ENCODE results near the gene ABCF2. TPM values are rescaled to one million over a fixed set of nuclear protein-coding genes. Genes with fewer than 3 reads are reported as not detected.

The ABCF2 gene
- total RNA-seq, 6 donors from 2014 or later = 19.8 to 48.2 (median 28.6) TPM

GRCh38 chr7:151209588-151209987, 17.4 kb downstream of the ABCF2 start:
- Histone ChIP-seq H3K27ac (no peak overlapping the region), H3K27me3 (no peaks in the 10 kb centered on the region), H3K9me3 (no peaks in the 10 kb centered on the region), H3K36me3 (peaks cover 0 to 24% (median 16%) of the 10 kb centered on the region in 4 donors), H3K4me1 (no peaks in the 10 kb centered on the region), H3K4me3 (no peak overlapping the region)
- no peak for TF ChIP-seq POLR2AphosphoS5 (IDR thresholded peaks at IDR 0.05)
- no peak for TF ChIP-seq CTCF (IDR thresholded peaks at IDR 0.05)
- TF ChIP-seq EP300 (IDR thresholded peaks at IDR 0.05) = no peak
- TF ChIP-seq POLR2A (IDR thresholded peaks at IDR 0.05) = no peak
- WGBS, 2 donors = 83 to 90% methylated on average over 6 of the region's 6 CpGs
- DNase-seq (no peak), ATAC-seq (ENCODE audit: low FRiP score in 2 of 2) (no peak)

- ATAC-seq (ENCODE audit: low FRiP score in 2 of 2) (no peak), DNase-seq (no peak)
- Histone ChIP-seq H3K4me1 (no peaks in the 10 kb centered on the region), H3K36me3 (peaks cover 0 to 12% (median 6%) of the 10 kb centered on the region in 4 donors), H3K27ac (no peak overlapping the region), H3K27me3 (no peaks in the 10 kb centered on the region), H3K4me3 (no peak overlapping the region), H3K9me3 (no peaks in the 10 kb centered on the region)
- TF ChIP-seq POLR2A (IDR thresholded peaks at IDR 0.05) (no peak), POLR2AphosphoS5 (IDR thresholded peaks at IDR 0.05) (no peak), EP300 (IDR thresholded peaks at IDR 0.05) (no peak), CTCF (IDR thresholded peaks at IDR 0.05) (no peak)
- 68 to 80% methylated on average over 9 of the region's 9 CpGs for WGBS, 2 donors
These were observed 18.6 kb downstream of the ABCF2 start for GRCh38 chr7:151208253-151208862.

- DNase-seq (peak in 1 of 2 donors; percentile 74), ATAC-seq (ENCODE audit: low FRiP score in 2 of 2) (no peak)
- H3K4me1 ChIP-seq = no peaks in the 10 kb centered on the region
- 61 to 70% methylated on average over 5 to 12 of the region's 12 CpGs for WGBS, 2 donors
- peaks cover 0 to 6% (median 3%) of the 10 kb centered on the region in 4 donors for H3K36me3 ChIP-seq
- H3K27ac ChIP-seq = no peak overlapping the region
- TF ChIP-seq EP300 (IDR thresholded peaks at IDR 0.05) (no peak), POLR2A (IDR thresholded peaks at IDR 0.05) (no peak)
- H3K4me3 ChIP-seq = no peak overlapping the region
- no peaks in the 10 kb centered on the region for H3K27me3 ChIP-seq
- no peaks in the 10 kb centered on the region for H3K9me3 ChIP-seq
These were observed 19.2 kb downstream of the ABCF2 start for GRCh38 chr7:151207804-151208203.

GRCh38 chr7:151207315-151207714, 19.7 kb downstream of the ABCF2 start:
- Histone ChIP-seq H3K4me3 (no peak overlapping the region), H3K27ac (no peak overlapping the region), H3K9me3 (no peaks in the 10 kb centered on the region), H3K4me1 (no peaks in the 10 kb centered on the region), H3K27me3 (no peaks in the 10 kb centered on the region), H3K36me3 (peaks cover 0 to 1% (median under 1%) of the 10 kb centered on the region in 4 donors)
- TF ChIP-seq CTCF (IDR thresholded peaks at IDR 0.05) = no peak
- TF ChIP-seq POLR2A (IDR thresholded peaks at IDR 0.05) = no peak
- TF ChIP-seq POLR2AphosphoS5 (IDR thresholded peaks at IDR 0.05) = no peak
- no peak for TF ChIP-seq EP300 (IDR thresholded peaks at IDR 0.05)
- no peak for ATAC-seq (ENCODE audit: low FRiP score in 2 of 2)
- 44 to 55% methylated on average over 9 of the region's 9 CpGs for WGBS, 2 donors
- no peak for DNase-seq

GRCh38 chr7:151206914-151207313, 20.1 kb downstream of the ABCF2 start:
- no peak for TF ChIP-seq CTCF (IDR thresholded peaks at IDR 0.05)
- TF ChIP-seq EP300 (IDR thresholded peaks at IDR 0.05) = no peak
- no peak for TF ChIP-seq POLR2AphosphoS5 (IDR thresholded peaks at IDR 0.05)
- no peak for TF ChIP-seq POLR2A (IDR thresholded peaks at IDR 0.05)
- no peaks in the 10 kb centered on the region for H3K27me3 ChIP-seq
- H3K4me3 ChIP-seq = no peak overlapping the region
- no peaks in the 10 kb centered on the region for H3K36me3 ChIP-seq
- H3K4me1 ChIP-seq = no peaks in the 10 kb centered on the region
- 41 to 60% methylated on average over 9 of the region's 9 CpGs for WGBS, 2 donors
- ATAC-seq (ENCODE audit: low FRiP score in 2 of 2) (no peak), DNase-seq (no peak)
- no peak overlapping the region for H3K27ac ChIP-seq
- H3K9me3 ChIP-seq = no peaks in the 10 kb centered on the region

All from upper lobe of left lung (tissue), 6 donors.